GM12891 (cell line): ENCODE results near the gene LYRM4.

Experiments
- POLR2A ChIP-seq: IDR thresholded peaks from 2 replicates; pipeline ENCODE4 v1.6.1; 2011; ENCODE audit warnings: low read depth, low read length, control low read depth
- POLR2AphosphoS5 ChIP-seq: IDR thresholded peaks from 2 replicates; pipeline ENCODE4 v1.6.1; 2011; ENCODE audit warnings: low read depth, low read length, control low read depth

DNA sequence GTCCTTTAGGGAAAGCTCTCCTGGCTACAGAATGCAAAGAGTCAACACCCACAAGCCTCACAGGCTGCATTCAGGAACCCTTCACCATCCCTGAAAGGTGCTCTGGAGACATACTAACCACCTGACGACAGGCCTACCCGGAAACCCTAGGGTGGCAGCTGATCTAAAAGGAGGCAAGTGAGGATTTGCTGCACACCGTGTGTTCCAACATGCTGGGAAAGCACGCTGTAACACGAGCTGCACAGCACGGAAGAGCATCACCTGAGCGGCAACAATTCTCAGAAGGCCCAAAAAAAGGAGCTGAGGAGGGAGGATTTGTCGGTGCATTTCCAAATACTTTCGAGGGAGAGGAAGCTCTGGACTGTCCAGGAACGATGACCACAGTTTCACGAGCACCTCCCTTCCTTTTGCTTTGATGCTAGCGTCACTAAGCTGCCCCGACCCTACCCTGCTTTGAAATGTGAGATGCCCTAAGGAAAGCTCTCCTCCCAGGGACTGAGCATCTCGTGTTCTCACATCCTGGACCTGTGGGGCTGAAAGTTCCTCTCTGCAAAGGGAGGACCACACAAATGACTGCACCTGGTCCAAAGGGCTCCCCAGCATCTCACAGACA lies 88.6 kb downstream of the LYRM4 start:
- TF ChIP-seq POLR2AphosphoS5 (no peak), POLR2A (no peak)
